Esophagus squamous epithelium (tissue), 5 donors: ENCODE measurements around the gene SEC14L1. TPM values are rescaled to one million over a fixed set of nuclear protein-coding genes. Genes with fewer than 3 reads are reported as not detected.
A peak's percentile ranks its signal among the peaks of the same experiment; 100 is the strongest.

ENCODE experiments used
- DNase-seq: peaks from one replicate; lab custom pipeline; 2025; lab: John Stamatoyannopoulos, UW
- H3K27ac ChIP-seq, 4 donors: fragments of 200-600 bp; sonication (generic); one replicate each; pipeline ENCODE4 v1.5.1; 2016 to 2019; ENCODE audit warnings: mild to moderate bottlenecking in 1 of 4
- H3K27me3 ChIP-seq, 4 donors: fragments of 200-600 bp; sonication (generic); 1 replicate in 3 of 4; 2 replicates in 1 of 4; pipeline versions ENCODE4 v1.5.1 to v1.6.0; 2017 to 2021; ENCODE audit warnings: antibody characterized with exemption in 1 of 4
- H3K36me3 ChIP-seq, 3 donors: fragments of 200-600 bp; sonication (generic); one replicate each; pipeline ENCODE4 v1.5.1; 2016 to 2019
- H3K4me1 ChIP-seq, 3 donors: fragments of 200-600 bp; sonication (generic); one replicate each; pipeline ENCODE4 v1.5.1; 2017 to 2019
- H3K4me3 ChIP-seq, 4 donors: fragments of 200-600 bp; sonication (generic); 1 replicate in 3 of 4; 2 replicates in 1 of 4; pipeline ENCODE4 v1.5.1; 2016 to 2019; ENCODE audit warnings: mild to moderate bottlenecking in 2 of 4, moderate library complexity in 1 of 4
- H3K9me3 ChIP-seq, 3 donors: fragments of 200-600 bp; sonication (generic); one replicate each; pipeline ENCODE4 v1.5.1; 2016 to 2019
- CTCF ChIP-seq, 6 experiments: fragments of 450-650 bp in 4 of 6; fragments of 200-600 bp in 2 of 6; sonication (generic) in 2 of 6; IDR thresholded peaks; one replicate each; pipeline ENCODE4 v1.5.1; 2016 to 2019; ENCODE audit warnings: antibody characterized with exemption in 6 of 6, mild to moderate bottlenecking in 4 of 6, moderate library complexity in 4 of 6
- POLR2A ChIP-seq, 4 donors: fragments of 450-650 bp; IDR thresholded peaks; one replicate each; pipeline ENCODE4 v1.6.1; 2017; ENCODE audit warnings: antibody characterized with exemption in 4 of 4, mild to moderate bottlenecking in 4 of 4, moderate library complexity in 3 of 4
- WGBS, 2 donors: methylation state at CpG; one replicate each; pipeline ENCODE4 v1.1.5; 2018; 5-methylcytosine and 5-hydroxymethylcytosine counted together
- intact Hi-C: fragments of 100-400 bp; cut with DNase I; formaldehyde crosslinking; loops from one replicate; pipeline ENCODE4 v1.15.0; 2022
- total RNA-seq, 4 donors: library from RNA; depleted of rRNA; stranded (reverse); fragments of >200 nt; gene quantifications; one replicate each; pipeline ENCODE4 v1.1.0, GENCODE V29; 2016
- donor health status: DM: yes; HTN: yes; CAD: no.

Gene SEC14L1
- total RNA-seq, 4 donors from 2014 or later = 27.3 to 39.2 (median 32.8) TPM

DNA sequence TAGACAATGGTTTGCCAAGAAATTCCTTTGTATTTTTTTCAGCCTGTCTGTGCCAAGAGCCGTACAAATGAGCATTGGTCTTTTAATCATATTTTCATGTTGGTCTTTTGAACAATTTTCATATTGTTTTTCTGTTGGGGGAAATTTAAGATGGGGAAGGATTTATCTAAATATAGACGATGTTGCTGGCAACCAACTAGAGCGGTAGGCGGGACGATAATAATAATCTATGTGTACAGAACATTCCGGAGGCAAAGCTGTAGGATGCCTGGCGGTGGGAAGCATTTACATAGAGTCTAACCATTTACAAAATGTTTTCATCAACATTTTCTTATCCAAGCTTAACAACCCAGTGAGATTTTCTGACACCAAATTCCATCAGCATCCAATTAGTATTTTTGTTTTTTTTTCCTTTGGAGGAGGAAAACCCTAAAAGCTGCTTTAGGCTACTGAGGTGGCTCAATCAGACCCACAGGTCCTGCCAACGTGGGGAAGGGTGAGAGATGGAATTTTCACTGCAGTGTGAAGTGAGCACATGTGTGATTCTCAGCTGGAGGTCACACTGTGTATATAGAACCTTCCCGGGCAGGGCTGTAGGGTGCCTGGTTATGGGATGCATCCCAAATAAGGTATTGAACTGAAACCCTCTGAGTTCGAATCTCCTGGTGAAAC lies 11.7 kb upstream of the SEC14L1 start:
- Histone ChIP-seq H3K27ac (peak overlapping the region; percentile 8 to 78 (median 73)), H3K4me3 (no peak overlapping the region), H3K36me3 (no peaks in the 10 kb centered on the region), H3K27me3 (no peaks in the 10 kb centered on the region), H3K4me1 (peaks cover 10 to 87% (median 36%) of the 10 kb centered on the region in 3 donors), H3K9me3 (no peaks in the 10 kb centered on the region)
- no peak for DNase-seq
- TF ChIP-seq CTCF (IDR thresholded peaks at IDR 0.05) = no peak
- WGBS, 2 donors = 55 to 64% methylated on average over 10 of the region's 10 CpGs
- intact Hi-C loops = no loop called here

GRCh38 chr17:77129568-77130301 lies 11.0 kb upstream of the SEC14L1 start:
- intact Hi-C loops = no loop called here
- no peak for TF ChIP-seq POLR2A (IDR thresholded peaks at IDR 0.05)
- TF ChIP-seq CTCF (IDR thresholded peaks at IDR 0.05) = no peak
- 55 to 67% methylated on average over 12 to 13 of the region's 13 CpGs for WGBS, 2 donors
- H3K36me3 ChIP-seq = no peaks in the 10 kb centered on the region
- no peak overlapping the region for H3K4me3 ChIP-seq
- no peaks in the 10 kb centered on the region for H3K9me3 ChIP-seq
- no peaks in the 10 kb centered on the region for H3K27me3 ChIP-seq
- DNase-seq = no peak
- peak overlapping the region; percentile 8 to 78 (median 73) for H3K27ac ChIP-seq
- peaks cover 3 to 80% (median 31%) of the 10 kb centered on the region in 3 donors for H3K4me1 ChIP-seq

DNA sequence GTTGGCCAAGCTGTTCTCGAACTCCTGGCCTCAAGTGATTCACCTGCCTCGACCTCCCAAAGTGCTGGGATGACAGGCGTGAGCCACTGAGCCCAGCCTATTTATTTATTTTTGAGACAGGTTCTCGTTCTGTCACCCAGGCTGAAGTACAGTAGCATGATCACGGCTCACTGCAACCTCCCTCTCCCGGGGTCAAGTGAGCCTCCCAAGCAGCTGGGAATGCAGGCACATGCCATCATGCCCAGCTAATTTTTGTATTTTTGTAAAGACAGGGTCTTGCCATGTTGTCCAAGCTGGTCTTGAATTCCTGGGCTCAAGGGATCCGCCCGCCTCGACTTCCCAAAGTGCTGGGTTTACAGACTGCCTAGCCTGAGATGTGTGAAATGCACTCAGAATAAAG lies 10.2 kb upstream of the SEC14L1 start:
- H3K27ac ChIP-seq = no peak overlapping the region
- H3K27me3 ChIP-seq = no peaks in the 10 kb centered on the region
- peaks cover 0 to 72% (median 25%) of the 10 kb centered on the region in 3 donors for H3K4me1 ChIP-seq
- intact Hi-C loops = no loop called here
- no peaks in the 10 kb centered on the region for H3K36me3 ChIP-seq
- H3K4me3 ChIP-seq = no peak overlapping the region
- H3K9me3 ChIP-seq = no peaks in the 10 kb centered on the region
- 89 to 93% methylated on average over 5 to 8 of the region's 9 CpGs for WGBS, 2 donors
- TF ChIP-seq POLR2A (IDR thresholded peaks at IDR 0.05) = no peak
- no peak for TF ChIP-seq CTCF (IDR thresholded peaks at IDR 0.05)
- DNase-seq = no peak

DNA sequence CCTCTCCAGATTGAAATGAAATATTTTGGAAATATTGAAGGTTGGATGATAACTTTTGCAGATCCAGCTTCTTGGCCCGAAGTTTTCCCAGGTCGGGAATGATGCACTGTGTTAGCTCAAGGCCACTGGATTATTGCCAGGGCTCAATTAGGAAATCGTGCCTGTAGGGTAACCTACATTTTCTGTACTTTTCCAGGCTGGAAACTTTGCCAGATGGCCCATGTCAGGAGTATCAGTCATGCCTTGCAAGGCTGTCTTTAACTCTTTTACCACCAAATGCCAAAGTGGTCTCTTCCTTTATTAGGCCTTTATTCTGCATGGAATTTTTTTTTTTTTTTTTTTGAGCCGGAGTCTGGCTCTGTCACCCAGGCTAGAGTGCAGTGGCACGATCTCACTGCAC lies 8.9 kb upstream of the SEC14L1 start:
- Histone ChIP-seq H3K9me3 (peaks cover 0 to under 1% (median 0%) of the 10 kb centered on the region in 3 donors), H3K4me3 (no peak overlapping the region), H3K27me3 (no peaks in the 10 kb centered on the region), H3K4me1 (peaks cover 0 to 58% (median 21%) of the 10 kb centered on the region in 3 donors), H3K36me3 (no peaks in the 10 kb centered on the region), H3K27ac (peak overlapping the region in 3 of 4 donors; percentile 20 to 37 (median 34))
- TF ChIP-seq POLR2A (IDR thresholded peaks at IDR 0.05) = no peak
- no peak for TF ChIP-seq CTCF (IDR thresholded peaks at IDR 0.05)
- DNase-seq = no peak
- intact Hi-C loops = no loop called here
- WGBS, 2 donors = 18 to 23% methylated on average over 5 of the region's 5 CpGs
